ENCODE results near the gene TBC1D14. TPM values are rescaled to one million over a fixed set of nuclear protein-coding genes. Genes with fewer than 3 reads are reported as not detected.

Gene TBC1D14
- total and polyA plus RNA-seq, 2 of the 4 experiments (the other 2 are of a cell fraction), result 31.7 to 40.7 TPM

DNA sequence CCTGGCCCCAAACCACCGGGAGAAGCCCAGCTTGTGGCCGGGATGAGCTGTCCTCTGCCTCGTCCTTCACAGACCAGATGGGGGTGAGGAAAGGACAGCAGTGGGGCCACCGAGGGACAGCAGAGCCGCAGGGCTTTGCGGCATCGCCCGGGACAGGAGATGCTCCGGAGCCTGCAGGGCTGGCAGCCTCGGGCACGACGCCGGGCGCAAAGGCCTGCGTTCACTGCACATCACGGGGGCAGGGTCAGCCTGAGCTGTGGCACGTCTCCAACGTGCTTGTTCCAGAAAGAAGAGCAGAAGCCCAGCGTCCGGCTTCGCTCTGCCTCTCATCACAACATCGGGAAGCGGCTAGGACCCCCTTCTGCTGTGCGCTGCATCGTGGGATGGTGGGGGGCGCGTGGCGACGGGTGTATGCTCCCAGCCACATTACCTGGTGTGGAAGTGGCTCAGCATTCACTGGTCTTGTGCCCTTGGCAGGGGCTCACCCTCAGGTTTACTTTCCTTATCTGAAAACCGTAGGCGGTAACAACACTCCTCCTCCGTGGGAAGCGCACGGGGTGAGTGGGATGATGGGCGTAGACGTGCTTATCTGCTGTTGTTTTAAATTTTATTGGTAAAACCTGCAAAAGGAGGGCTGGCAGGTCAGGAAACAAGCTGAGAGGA lies 141.0 kb downstream of the TBC1D14 start:
- POLR2A ChIA-PET (ENCODE audit: unreplicated experiment), result no interaction called here
- dilution Hi-C loops (cut with HindIII; ENCODE audit: low sequenced_read_pairs, unreplicated experiment), result no loop called here
- BruUV-seq (replicated peaks), result no TSS peak

More for the DNA sequence above, 141.0 kb downstream of the TBC1D14 start:
- ATAC-seq (ENCODE audit: low read depth) (no peak), DNase-seq (no peak)
- Histone ChIP-seq H2AK9ac (replicated peaks; ENCODE audit: low read depth, low read length, poor library complexity) (no peak overlapping the region), H4K8ac (ENCODE audit: low read depth in 2 of 2, low read length in 2 of 2) (no peak overlapping the region), H2BK120ac (ENCODE audit: low read depth, low read length) (no peak overlapping the region), H4K5ac (ENCODE audit: low read depth, low read length) (no peak overlapping the region), H3K9me3 (ENCODE audit: control insufficient read depth, insufficient read depth, low read length) (no peaks in the 10 kb centered on the region), H3K18ac (ENCODE audit: low read depth, low read length) (no peak overlapping the region), H2BK20ac (ENCODE audit: low read depth, low read length) (no peak overlapping the region), H2AK5ac (ENCODE audit: low read depth, low read length) (no peak overlapping the region), H3K27me3 (ENCODE audit: control insufficient read depth, insufficient read depth, low read length) (no peaks in the 10 kb centered on the region), H2BK15ac (ENCODE audit: low read depth, low read length) (no peak overlapping the region), H3K36me3 (ENCODE audit: control insufficient read depth, insufficient read depth, low read length) (peaks cover 21% of the 10 kb centered on the region), H3K56ac (ENCODE audit: extremely low read depth, insufficient read depth, low read length) (no peak overlapping the region), H3K4me3 (ENCODE audit: insufficient read depth, low read depth, low read length) (no peak overlapping the region), H2AFZ (replicated peaks; ENCODE audit: low read length, poor library complexity) (no peak overlapping the region), H3K23ac (ENCODE audit: low read depth, low read length) (no peak overlapping the region), H3K9me1 (ENCODE audit: insufficient read depth, low read length) (peaks cover 16% of the 10 kb centered on the region), H4K91ac (ENCODE audit: insufficient read depth, low read depth, low read length) (no peak overlapping the region), H4K20me1 (ENCODE audit: insufficient read depth, low read length) (peaks cover 79% of the 10 kb centered on the region), H3K79me1 (ENCODE audit: low read depth in 1 of 2, low read length in 2 of 2) (peaks cover 27 to 86% of the 10 kb centered on the region in 2 experiments), H2BK5ac (ENCODE audit: low read depth, low read length, poor library complexity, severe bottlenecking) (no peak overlapping the region), H3K14ac (replicated peaks; ENCODE audit: low read depth, low read length) (no peak overlapping the region), H3K4me1 (ENCODE audit: control insufficient read depth, insufficient read depth, low read length) (peaks cover 3% of the 10 kb centered on the region; the same call in 1 of the 2 replicates), H3K9ac (ENCODE audit: low read depth, low read length) (no peak overlapping the region), H3K4ac (ENCODE audit: low read depth, low read length) (no peak overlapping the region), H3K27ac (ENCODE audit: insufficient read depth, low read length) (no peak overlapping the region), H3K4me2 (ENCODE audit: low read depth, low read length) (no peak overlapping the region)
- CTCF ChIA-PET, result no interaction called here
- TF ChIP-seq MAFK (IDR thresholded peaks at IDR 0.05; ENCODE audit: low read depth, low read length) (no peak), FOS (IDR thresholded peaks at IDR 0.05; ENCODE audit: low read depth, low read length) (no peak), RAD21 (IDR thresholded peaks at IDR 0.05; ENCODE audit: low read length) (no peak), BHLHE40 (IDR thresholded peaks at IDR 0.05; ENCODE audit: low read depth, low read length) (no peak), POLR2A (IDR thresholded peaks at IDR 0.05; ENCODE audit: low read depth, low read length) (no peak), RFX5 (IDR thresholded peaks at IDR 0.05; ENCODE audit: low read depth, low read length) (no peak), NFE2L2 (IDR thresholded peaks at IDR 0.05; ENCODE audit: low read depth, low read length) (no peak), MXI1 (IDR thresholded peaks at IDR 0.05; ENCODE audit: borderline replicate concordance, low read depth, low read length) (no peak), MAZ (IDR thresholded peaks at IDR 0.05; ENCODE audit: borderline replicate concordance, low read depth, low read length) (no peak), CEBPB (IDR thresholded peaks at IDR 0.05; ENCODE audit: low read depth, low read length) (no peak), CHD1 (IDR thresholded peaks at IDR 0.05; ENCODE audit: low read depth, low read length) (no peak), SMC3 (IDR thresholded peaks at IDR 0.05; ENCODE audit: low read depth, low read length) (no peak)
- TF ChIP-seq, protein P1, sequence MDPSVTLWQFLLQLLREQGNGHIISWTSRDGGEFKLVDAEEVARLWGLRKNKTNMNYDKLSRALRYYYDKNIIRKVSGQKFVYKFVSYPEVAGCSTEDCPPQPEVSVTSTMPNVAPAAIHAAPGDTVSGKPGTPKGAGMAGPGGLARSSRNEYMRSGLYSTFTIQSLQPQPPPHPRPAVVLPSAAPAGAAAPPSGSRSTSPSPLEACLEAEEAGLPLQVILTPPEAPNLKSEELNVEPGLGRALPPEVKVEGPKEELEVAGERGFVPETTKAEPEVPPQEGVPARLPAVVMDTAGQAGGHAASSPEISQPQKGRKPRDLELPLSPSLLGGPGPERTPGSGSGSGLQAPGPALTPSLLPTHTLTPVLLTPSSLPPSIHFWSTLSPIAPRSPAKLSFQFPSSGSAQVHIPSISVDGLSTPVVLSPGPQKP (IDR thresholded peaks at IDR 0.05; ENCODE audit: borderline replicate concordance, low read depth, low read length), result no peak
- in situ Hi-C loops (cut with MboI; ENCODE audit: low sequenced_read_pairs) (no loop called here), intact Hi-C loops (cut with micrococcal nuclease) (no loop called here)
- WGBS, 2 experiments (ENCODE audit: extremely low coverage in 2 of 2, insufficient read length in 1 of 2), result 97% methylated on average over 12 of the region's 36 CpGs; no CpG with 5 or more reads in 1 of the 2 experiments
